ENCODE data around the gene PKN1. TPM values are rescaled to one million over a fixed set of nuclear protein-coding genes. Genes with fewer than 3 reads are reported as not detected.

The PKN1 gene
- polyA plus RNA-seq, 1 donor (not counting 4 experiments of a cell fraction or from before 2014, with no cell fraction given) = 0.62 TPM

DNA sequence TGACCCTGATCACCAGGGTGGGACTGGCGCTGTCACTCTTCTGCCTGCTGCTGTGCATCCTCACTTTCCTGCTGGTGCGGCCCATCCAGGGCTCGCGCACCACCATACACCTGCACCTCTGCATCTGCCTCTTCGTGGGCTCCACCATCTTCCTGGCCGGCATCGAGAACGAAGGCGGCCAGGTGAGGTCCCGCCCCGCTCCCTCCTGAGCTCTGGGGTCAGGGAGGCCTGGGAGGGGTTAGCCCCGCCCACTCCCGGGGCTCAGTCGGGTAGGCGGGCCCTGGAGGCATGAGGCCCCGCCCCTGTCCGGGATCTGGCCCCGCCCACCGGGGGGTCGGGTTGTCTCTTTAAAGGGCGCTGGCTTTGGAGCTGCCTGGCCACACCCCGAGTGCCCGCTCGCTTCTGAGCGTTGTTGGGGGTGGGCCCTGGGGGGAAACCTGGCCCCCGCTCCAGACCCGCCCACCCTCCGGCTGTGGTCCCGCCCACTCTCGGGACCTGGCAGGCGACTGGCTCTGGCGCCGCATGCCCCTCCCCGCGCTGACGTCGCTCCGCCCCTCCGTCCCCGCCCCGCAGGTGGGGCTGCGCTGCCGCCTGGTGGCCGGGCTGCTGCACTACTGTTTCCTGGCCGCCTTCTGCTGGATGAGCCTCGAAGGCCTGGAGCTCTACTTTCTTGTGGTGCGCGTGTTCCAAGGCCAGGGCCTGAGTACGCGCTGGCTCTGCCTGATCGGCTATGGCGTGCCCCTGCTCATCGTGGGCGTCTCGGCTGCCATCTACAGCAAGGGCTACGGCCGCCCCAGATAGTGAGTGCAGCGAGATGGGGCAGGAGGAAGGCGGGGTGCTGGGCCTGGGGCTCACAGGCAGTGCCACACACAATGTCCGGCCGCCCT lies 27.1 kb upstream of the PKN1 start:
- Histone ChIP-seq H3K9me3 (ENCODE audit: control insufficient read depth, low read depth, low read length) (no peaks in the 10 kb centered on the region), H3K4me3 (ENCODE audit: control insufficient read depth in 2 of 3, extremely low read depth in 1 of 3, insufficient read depth in 2 of 3, low read depth in 1 of 3, low read length in 3 of 3) (no peak overlapping the region), H3K27ac (ENCODE audit: control insufficient read depth, insufficient read depth, low read length) (no peak overlapping the region), H3K36me3 (ENCODE audit: control insufficient read depth in 2 of 2, extremely low read depth in 1 of 2, insufficient read depth in 2 of 2, low read length in 2 of 2) (peaks cover 26 to 41% of the 10 kb centered on the region in 2 experiments), H3K4me1 (ENCODE audit: control insufficient read depth, extremely low read depth, insufficient read depth, low read length) (peaks cover 3% of the 10 kb centered on the region), H2AFZ (ENCODE audit: control insufficient read depth, low read length) (no peak overlapping the region), H3K27me3 (ENCODE audit: control insufficient read depth, extremely low read depth, insufficient read depth, low read length) (no peaks in the 10 kb centered on the region), H3K9ac (ENCODE audit: control insufficient read depth, extremely low read depth, insufficient read depth, low read length) (no peak overlapping the region), H3K4me2 (ENCODE audit: control insufficient read depth, extremely low read depth, insufficient read depth, low read depth, low read length) (no peak overlapping the region), H4K20me1 (ENCODE audit: control insufficient read depth, extremely low read depth, insufficient read depth, low read length) (peaks cover 14% of the 10 kb centered on the region), H3K9me1 (ENCODE audit: control insufficient read depth, extremely low read depth, insufficient read depth, low read length) (no peaks in the 10 kb centered on the region), H3K79me2 (ENCODE audit: control insufficient read depth, insufficient read depth, low read length) (peaks cover 7% of the 10 kb centered on the region)
- TF ChIP-seq, protein P1, sequence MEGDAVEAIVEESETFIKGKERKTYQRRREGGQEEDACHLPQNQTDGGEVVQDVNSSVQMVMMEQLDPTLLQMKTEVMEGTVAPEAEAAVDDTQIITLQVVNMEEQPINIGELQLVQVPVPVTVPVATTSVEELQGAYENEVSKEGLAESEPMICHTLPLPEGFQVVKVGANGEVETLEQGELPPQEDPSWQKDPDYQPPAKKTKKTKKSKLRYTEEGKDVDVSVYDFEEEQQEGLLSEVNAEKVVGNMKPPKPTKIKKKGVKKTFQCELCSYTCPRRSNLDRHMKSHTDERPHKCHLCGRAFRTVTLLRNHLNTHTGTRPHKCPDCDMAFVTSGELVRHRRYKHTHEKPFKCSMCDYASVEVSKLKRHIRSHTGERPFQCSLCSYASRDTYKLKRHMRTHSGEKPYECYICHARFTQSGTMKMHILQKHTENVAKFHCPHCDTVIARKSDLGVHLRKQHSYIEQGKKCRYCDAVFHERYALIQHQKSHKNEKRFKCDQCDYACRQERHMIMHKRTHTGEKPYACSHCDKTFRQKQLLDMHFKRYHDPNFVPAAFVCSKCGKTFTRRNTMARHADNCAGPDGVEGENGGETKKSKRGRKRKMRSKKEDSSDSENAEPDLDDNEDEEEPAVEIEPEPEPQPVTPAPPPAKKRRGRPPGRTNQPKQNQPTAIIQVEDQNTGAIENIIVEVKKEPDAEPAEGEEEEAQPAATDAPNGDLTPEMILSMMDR (optimal IDR thresholded peaks at IDR 0.05 in 1 of 3, IDR thresholded peaks at IDR 0.05 in 1 of 3, conservative IDR thresholded peaks at IDR 0.05 in 1 of 3; ENCODE audit: extremely low read depth in 1 of 3, insufficient read depth in 2 of 3, low read length in 3 of 3) = peak; percentile 20 to 95 (median 91)
- no peak for TF ChIP-seq EZH2 (IDR thresholded peaks at IDR 0.05; ENCODE audit: low read length)
- no peak for DNase-seq (ENCODE audit: low read depth, low spot score)
- no peak for FAIRE-seq
- dilution Hi-C loops (cut with MboI; ENCODE audit: extremely low pct_ligation_motif_present, low sequenced_read_pairs) = no loop called here

- Histone ChIP-seq H3K9me3 (ENCODE audit: control insufficient read depth, low read depth, low read length) (no peaks in the 10 kb centered on the region), H3K4me2 (ENCODE audit: control insufficient read depth, extremely low read depth, insufficient read depth, low read depth, low read length) (no peak overlapping the region), H3K4me3 (ENCODE audit: control insufficient read depth in 2 of 3, extremely low read depth in 1 of 3, insufficient read depth in 2 of 3, low read depth in 1 of 3, low read length in 3 of 3) (no peak overlapping the region), H3K36me3 (ENCODE audit: control insufficient read depth in 2 of 2, extremely low read depth in 1 of 2, insufficient read depth in 2 of 2, low read length in 2 of 2) (peaks cover 32 to 42% of the 10 kb centered on the region in 2 experiments), H3K9me1 (ENCODE audit: control insufficient read depth, extremely low read depth, insufficient read depth, low read length) (no peaks in the 10 kb centered on the region), H3K27ac (ENCODE audit: control insufficient read depth, insufficient read depth, low read length) (no peak overlapping the region), H3K9ac (ENCODE audit: control insufficient read depth, extremely low read depth, insufficient read depth, low read length) (no peak overlapping the region), H4K20me1 (ENCODE audit: control insufficient read depth, extremely low read depth, insufficient read depth, low read length) (peaks cover 16% of the 10 kb centered on the region), H2AFZ (ENCODE audit: control insufficient read depth, low read length) (no peak overlapping the region), H3K4me1 (ENCODE audit: control insufficient read depth, extremely low read depth, insufficient read depth, low read length) (peaks cover 3% of the 10 kb centered on the region), H3K27me3 (ENCODE audit: control insufficient read depth, extremely low read depth, insufficient read depth, low read length) (no peaks in the 10 kb centered on the region), H3K79me2 (ENCODE audit: control insufficient read depth, insufficient read depth, low read length) (peaks cover 14% of the 10 kb centered on the region)
- dilution Hi-C loops (cut with MboI; ENCODE audit: extremely low pct_ligation_motif_present, low sequenced_read_pairs) = no loop called here
- DNase-seq (ENCODE audit: low read depth, low spot score) (no peak), FAIRE-seq (no peak)
- TF ChIP-seq, protein P1 (optimal IDR thresholded peaks at IDR 0.05 in 1 of 3, IDR thresholded peaks at IDR 0.05 in 1 of 3, conservative IDR thresholded peaks at IDR 0.05 in 1 of 3; ENCODE audit: extremely low read depth in 1 of 3, insufficient read depth in 2 of 3, low read length in 3 of 3) = no peak
- no peak for TF ChIP-seq EZH2 (IDR thresholded peaks at IDR 0.05; ENCODE audit: low read length)
These were observed 26.3 kb upstream of the PKN1 start for GRCh38 chr19:14406645-14407401.
